Epithelial cell of esophagus (primary cell): Measurements from ENCODE around the gene KCNMA1.

Source experiments
- DNase-seq: peaks from one replicate; pipeline ENCODE4 v3.0.0; 2010; ENCODE audit warnings: low read depth
- H3K4me3 ChIP-seq: 2 replicates; pipeline ENCODE4 v1.5.1; 2011; ENCODE audit warnings: mild to moderate bottlenecking, low read length, control low read depth
- CTCF ChIP-seq: IDR thresholded peaks from 2 replicates; pipeline ENCODE4 v1.5.1; 2011; ENCODE audit warnings: low read depth, mild to moderate bottlenecking, low read length, control low read depth, inconsistent platforms; ENCODE audit not compliant: insufficient read depth; ENCODE audit errors: missing control alignments

The KCNMA1 gene

GRCh38 chr10:77031531-77032187 is 605.9 kb downstream of the KCNMA1 start:
- no peak overlapping the region for H3K4me3 ChIP-seq
- no peak for DNase-seq
- no peak for TF ChIP-seq CTCF

GRCh38 chr10:77030974-77031373 is 606.6 kb downstream of the KCNMA1 start:
- H3K4me3 ChIP-seq: no peak overlapping the region
- DNase-seq: no peak
- no peak for TF ChIP-seq CTCF

GRCh38 chr10:77029777-77030717 is 607.6 kb downstream of the KCNMA1 start:
- no peak for TF ChIP-seq CTCF
- no peak for DNase-seq
- no peak overlapping the region for H3K4me3 ChIP-seq

GRCh38 chr10:77028042-77028441 is 609.6 kb downstream of the KCNMA1 start:
- no peak for DNase-seq
- H3K4me3 ChIP-seq: no peak overlapping the region
- no peak for TF ChIP-seq CTCF

- no peak for TF ChIP-seq CTCF
- no peak overlapping the region for H3K4me3 ChIP-seq
- no peak for DNase-seq
These were observed 610.0 kb downstream of the KCNMA1 start for GRCh38 chr10:77027576-77027975.

- no peak for TF ChIP-seq CTCF
- H3K4me3 ChIP-seq: no peak overlapping the region
- no peak for DNase-seq
These were observed 610.5 kb downstream of the KCNMA1 start for GRCh38 chr10:77027141-77027540.

GRCh38 chr10:77026148-77026547 is 611.5 kb downstream of the KCNMA1 start:
- no peak for TF ChIP-seq CTCF
- H3K4me3 ChIP-seq: no peak overlapping the region
- no peak for DNase-seq
